Hepatocyte (in vitro differentiated cells): ENCODE measurements around the gene ALDH3A1.
A peak's percentile ranks its signal among the peaks of the same experiment; 100 is the strongest.

Experiments used
- CTCF ChIP-seq: fragments of 200-600 bp; sonication (generic); IDR thresholded peaks from 2 replicates; pipeline ENCODE4 v1.5.1; 2016; ENCODE audit warnings: antibody characterized with exemption, mild to moderate bottlenecking; ENCODE audit not compliant: poor library complexity
- EZH2phosphoT487 ChIP-seq: fragments of 200-600 bp; sonication (generic); IDR thresholded peaks from one replicate; pipeline ENCODE4 v1.6.1; 2018; ENCODE audit warnings: antibody characterized with exemption, mild to moderate bottlenecking, low read depth, moderate library complexity; ENCODE audit not compliant: unreplicated experiment, severe bottlenecking

- TF ChIP-seq EZH2phosphoT487 (no peak), CTCF (peak; percentile 95)
Measured at GRCh38 chr17:19766421-19767270, 18.5 kb upstream of the ALDH3A1 start.
